Left ventricle myocardium superior (tissue), 1 donor: ENCODE results near the gene HDAC1. TPM values are rescaled to one million over a fixed set of nuclear protein-coding genes. Genes with fewer than 3 reads are reported as not detected.
A peak's percentile ranks its signal among the peaks of the same experiment; 100 is the strongest.

Experiments used
- ATAC-seq: fragments of 200-7000 bp; cut with Tn5 transposase; one replicate; pipeline ENCODE4 v1.9.1; 2020; ENCODE audit warnings: mild to moderate bottlenecking, moderate library complexity
- DNase-seq: peaks from one replicate; pipeline ENCODE4 v3.0.0-alpha.2; 2020
- intact Hi-C: fragments of 100-400 bp; cut with micrococcal nuclease; formaldehyde crosslinking; loops from one replicate; pipeline ENCODE4 v1.11.0; 2022
- total RNA-seq: library from RNA; stranded (reverse); fragmentation: NEBNext Ultra II Directional; extraction: Animal tissue kit (Norgen Biotek cat#: 25700); gene quantifications from one replicate; pipeline ENCODE4 v1.2.1, GENCODE V29; 2021
- donor health status: DM: no; HTN: yes; CAD: no; lungs with severe emphysema.

The HDAC1 gene
- total RNA-seq, 1 donor from 2014 or later: 46.1 TPM

DNA sequence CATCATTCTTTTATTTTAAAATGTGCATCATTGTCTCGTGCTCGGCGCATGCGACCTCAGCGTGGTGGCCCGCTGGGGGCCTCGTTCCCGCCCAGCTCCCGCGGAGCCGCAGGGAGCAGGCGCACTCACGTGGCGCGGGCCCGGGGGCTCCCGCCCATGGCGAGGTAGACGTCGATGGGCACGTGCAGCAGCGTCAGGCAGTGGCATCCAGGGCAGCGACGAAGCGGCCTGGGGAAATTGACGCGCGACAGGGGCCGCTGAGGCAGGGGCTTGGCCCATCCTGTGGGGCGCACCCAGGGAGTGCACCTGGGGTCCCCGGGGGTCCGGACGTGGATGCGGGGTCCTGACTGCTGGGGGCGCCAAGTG lies 69.4 kb downstream of the HDAC1 start:
- ATAC-seq (no peak), DNase-seq (no peak)
- intact Hi-C loops: no loop called here

- intact Hi-C loops: no loop called here
- DNase-seq (peak; percentile 80), ATAC-seq (peak; percentile 80)
Observed at GRCh38 chr1:32361674-32362473, 70.0 kb downstream of the HDAC1 start.

GRCh38 chr1:32362474-32363313 lies 70.8 kb downstream of the HDAC1 start, which contains the start of the genes FAM229A and TSSK3:
Gene FAM229A (minus strand): TSS chr1:32362485. CDS start chr1:32362091, 394 bp downstream.
Gene TSSK3 (plus strand): TSS chr1:32362539. CDS start chr1:32362702, 163 bp downstream.
- intact Hi-C loops: no loop called here
- ATAC-seq (peak; percentile 31), DNase-seq (no peak)

GRCh38 chr1:32363713-32364112 lies 71.8 kb downstream of the HDAC1 start:
- intact Hi-C loops: no loop called here
- no peak for DNase-seq

DNA sequence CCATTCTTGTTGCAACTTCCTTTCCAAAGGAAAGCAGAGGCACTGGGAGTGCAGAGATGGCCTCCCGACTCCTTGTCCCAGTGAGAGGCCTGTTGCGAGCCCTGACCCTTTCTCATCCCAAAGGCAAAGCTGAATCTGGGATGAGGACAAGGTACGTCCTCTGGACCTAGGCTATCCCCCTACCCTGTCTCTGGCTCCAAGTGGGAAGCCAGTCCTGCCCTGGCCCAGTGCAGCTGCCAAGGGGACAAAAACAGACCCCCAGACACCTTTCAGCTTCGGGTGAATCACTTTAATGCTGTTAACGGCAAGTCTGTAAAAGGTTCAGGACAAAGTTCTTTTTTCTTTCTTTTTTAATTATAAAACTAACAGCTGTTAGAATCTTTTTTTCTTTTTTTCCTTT lies 73.0 kb downstream of the HDAC1 start:
- no peak for DNase-seq
- no peak for ATAC-seq
- intact Hi-C loops: no loop called here

More at GRCh38 chr1:32363713-32364112, 71.8 kb downstream of the HDAC1 start:
- no peak for ATAC-seq

GRCh38 chr1:32365445-32365844 lies 73.6 kb downstream of the HDAC1 start:
- ATAC-seq (no peak), DNase-seq (no peak)
- intact Hi-C loops: no loop called here

GRCh38 chr1:32367912-32368635 lies 76.2 kb downstream of the HDAC1 start:
- DNase-seq: no peak
- ATAC-seq: no peak
- intact Hi-C loops: no loop called here

GRCh38 chr1:32372149-32372756 lies 80.4 kb downstream of the HDAC1 start:
- ATAC-seq: no peak

DNA sequence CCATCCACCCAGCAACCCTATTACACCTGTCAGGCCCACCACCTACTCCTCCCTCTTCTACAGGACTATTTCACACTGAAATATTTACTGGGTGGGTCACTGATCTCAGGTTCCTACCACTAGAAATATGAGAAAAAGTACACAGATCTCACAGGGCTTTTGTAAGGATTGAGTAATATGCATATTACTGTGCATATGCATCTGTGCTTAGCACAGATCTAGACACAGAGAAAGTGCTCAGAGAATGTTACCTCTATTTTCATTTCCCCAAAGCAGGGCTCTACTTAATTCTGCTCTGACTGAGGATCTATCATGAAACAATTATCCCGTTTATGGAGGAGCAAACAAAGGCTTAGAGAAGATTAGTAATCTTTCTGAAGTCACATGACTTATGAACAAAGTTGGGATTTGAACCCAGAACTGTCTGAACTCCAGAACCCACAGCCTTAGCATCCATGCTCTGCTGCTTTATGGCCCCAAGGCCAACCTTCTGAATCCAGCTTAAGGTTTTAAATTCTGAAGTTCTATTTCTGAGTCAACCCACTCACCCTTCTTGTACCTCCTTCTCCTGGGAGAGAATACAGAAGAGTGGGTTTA lies 82.2 kb downstream of the HDAC1 start:
- ATAC-seq (no peak), DNase-seq (no peak)
- intact Hi-C loops: no loop called here

More at GRCh38 chr1:32372149-32372756, 80.4 kb downstream of the HDAC1 start:
- DNase-seq: no peak
- intact Hi-C loops: no loop called here

GRCh38 chr1:32376199-32376598 lies 84.3 kb downstream of the HDAC1 start:
- no peak for ATAC-seq
- no peak for DNase-seq
- intact Hi-C loops: no loop called here

GRCh38 chr1:32377541-32378220 lies 85.8 kb downstream of the HDAC1 start:
- intact Hi-C loops: no loop called here
- no peak for DNase-seq
- no peak for ATAC-seq

DNA sequence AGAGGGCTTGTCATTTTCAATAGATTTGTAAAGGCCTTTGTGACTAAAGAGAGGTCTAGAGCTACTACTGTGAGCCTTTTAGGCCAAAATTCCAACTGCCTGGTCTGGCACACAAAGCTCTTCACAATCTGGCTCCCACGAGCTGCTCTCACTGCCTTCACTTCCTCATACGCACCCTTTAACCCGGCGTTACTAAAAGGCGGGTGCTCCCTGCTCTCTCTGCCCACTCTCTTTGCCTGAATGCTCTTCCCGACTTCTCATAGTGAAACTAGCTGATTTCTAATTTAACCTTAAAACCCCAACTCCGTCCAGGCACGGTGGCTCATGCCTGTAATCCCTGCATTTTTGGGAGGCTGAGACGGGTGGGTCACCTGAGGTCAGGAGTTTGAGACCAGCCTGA lies 88.2 kb downstream of the HDAC1 start:
- intact Hi-C loops: no loop called here
- DNase-seq: no peak
- ATAC-seq: no peak

Other genes starting within 250 kb of the HDAC1 start
- 5.6 TPM for gene TMEM39B, start 219.1 kb upstream of the HDAC1 start, total RNA-seq
- gene KPNA6, start 184.0 kb upstream of the HDAC1 start, total RNA-seq: 78.6 TPM
- 16.5 TPM for gene TXLNA, start 112.4 kb upstream of the HDAC1 start, total RNA-seq
- gene CCDC28B, start 91.5 kb upstream of the HDAC1 start, total RNA-seq: 33.2 TPM
- gene IQCC, start 86.4 kb upstream of the HDAC1 start, total RNA-seq: 0.92 TPM
- gene DCDC2B, start 83.0 kb upstream of the HDAC1 start, total RNA-seq: not detected
- 7.4 TPM for gene TMEM234, start 69.7 kb upstream of the HDAC1 start, total RNA-seq
- gene EIF3I, start 69.7 kb upstream of the HDAC1 start, total RNA-seq: 104 TPM
- gene FAM167B, start 44.9 kb upstream of the HDAC1 start, total RNA-seq: 9.1 TPM
- 0.50 TPM for gene LCK, start 40.8 kb upstream of the HDAC1 start, total RNA-seq
- 15.3 TPM for gene MARCKSL1, start 44.1 kb downstream of the HDAC1 start, total RNA-seq
- gene FAM229A, start 70.4 kb downstream of the HDAC1 start, total RNA-seq: 2.8 TPM
- gene TSSK3, start 70.5 kb downstream of the HDAC1 start, total RNA-seq: 2.0 TPM
- 40.5 TPM for gene BSDC1, start 102.4 kb downstream of the HDAC1 start, total RNA-seq
- not detected for gene ZBTB8B, start 173.0 kb downstream of the HDAC1 start, total RNA-seq
- gene ZBTB8A, start 247.3 kb downstream of the HDAC1 start, total RNA-seq: 2.5 TPM